GM19455 (cell line): Measurements from ENCODE around the gene RNGTT.
"Not testable (repeated sequence)": the region's sequence is repeated elsewhere in the genome, so short reads cannot be mapped to it uniquely, and the experiment has no call there.

Experiments
- ATAC-seq: cut with Tn5 transposase; IDR thresholded peaks from one replicate; pipeline ENCODE4 v1.9.1; 2021; ENCODE audit not compliant: unreplicated experiment

Gene RNGTT

GRCh38 chr6:88914895-88915598 lies 48.4 kb downstream of the RNGTT start:
- ATAC-seq, result no peak

GRCh38 chr6:88914180-88914579 lies 49.2 kb downstream of the RNGTT start:
- no peak for ATAC-seq

DNA sequence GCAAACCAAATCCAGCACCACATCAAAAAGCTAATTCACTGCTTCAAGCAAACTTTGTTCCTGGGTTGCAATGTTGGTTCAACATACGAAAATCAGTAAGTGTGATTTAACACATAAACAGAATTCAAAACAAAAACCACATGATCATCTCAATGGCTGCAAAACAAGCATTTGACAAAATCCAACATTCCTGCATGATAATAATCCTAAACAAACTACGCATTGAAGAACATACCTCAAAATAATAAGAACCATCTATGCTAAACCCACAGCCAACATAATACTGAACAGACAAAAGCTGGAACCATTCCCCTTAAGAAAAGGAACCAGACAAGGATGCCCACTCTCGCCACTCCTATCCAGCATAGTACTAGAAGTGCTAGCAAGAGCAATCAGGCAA lies 49.9 kb downstream of the RNGTT start:
- ATAC-seq, result no peak

GRCh38 chr6:88910922-88911778 lies 52.3 kb downstream of the RNGTT start:
- no peak for ATAC-seq

DNA sequence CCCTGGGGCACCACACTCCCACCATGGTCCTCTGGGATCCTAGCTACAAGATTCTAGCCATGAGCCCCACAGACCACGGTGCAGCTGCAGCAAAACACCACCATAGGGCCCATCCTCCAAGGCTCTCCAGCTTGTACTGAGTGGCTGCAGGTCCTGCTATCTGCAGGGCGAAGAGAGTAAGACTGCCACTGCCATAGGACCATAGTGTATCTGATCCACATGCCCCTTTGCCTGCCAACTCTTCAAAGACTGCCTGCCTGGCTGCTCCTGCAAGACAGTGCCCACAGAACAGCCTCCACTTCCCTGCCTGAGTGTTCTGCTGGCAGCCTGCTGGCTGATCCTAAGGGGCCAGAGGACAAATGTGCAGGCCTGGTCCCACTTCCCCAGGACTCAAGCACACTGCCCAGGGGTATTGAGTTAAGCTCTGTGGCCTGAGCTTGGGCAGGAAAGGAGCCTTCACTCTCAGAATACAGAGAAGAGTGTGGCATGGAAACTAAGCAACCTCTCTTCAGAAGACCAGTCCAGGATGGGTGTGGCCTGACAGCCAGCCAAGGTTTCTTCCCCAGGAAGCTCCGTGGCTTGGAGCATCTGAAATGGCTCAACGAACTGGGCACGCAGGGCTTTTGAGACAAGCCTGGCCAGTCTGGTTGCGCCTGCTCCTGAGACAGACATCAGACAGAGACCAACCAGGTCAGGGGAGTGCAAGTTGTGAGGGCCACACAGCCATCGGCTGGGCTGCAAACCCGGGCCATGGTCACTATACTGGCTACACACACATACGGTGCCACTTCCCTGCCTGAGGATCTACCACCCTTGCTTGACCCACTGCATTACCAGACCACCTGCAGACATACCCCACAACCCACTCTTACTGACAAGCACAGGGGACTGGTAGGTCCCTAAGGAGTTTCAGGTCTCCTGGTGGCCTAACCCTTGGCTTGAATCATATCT lies 54.5 kb downstream of the RNGTT start:
- no peak for ATAC-seq

DNA sequence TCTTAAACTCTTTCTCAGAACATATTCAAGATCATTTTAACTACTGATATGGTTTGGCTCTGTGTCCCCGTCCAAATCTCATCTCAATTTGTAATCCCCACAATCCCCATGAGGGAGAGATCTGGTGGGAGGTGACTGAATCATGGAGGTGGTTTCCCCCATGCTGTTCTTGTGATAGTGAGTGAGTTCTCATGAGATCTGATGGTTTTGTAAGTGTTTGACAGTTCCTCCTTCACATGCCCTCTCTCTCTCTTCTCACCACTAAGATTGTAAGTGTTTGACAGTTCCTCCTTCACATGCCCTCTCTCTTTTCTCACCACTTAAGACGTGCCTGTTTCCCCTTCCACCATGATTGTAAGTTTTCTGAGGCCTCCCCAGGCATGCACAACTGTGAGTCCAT lies 56.3 kb downstream of the RNGTT start:
- ATAC-seq, result not testable (repeated sequence)

GRCh38 chr6:88899569-88900316 lies 63.7 kb downstream of the RNGTT start:
- ATAC-seq, result no peak

DNA sequence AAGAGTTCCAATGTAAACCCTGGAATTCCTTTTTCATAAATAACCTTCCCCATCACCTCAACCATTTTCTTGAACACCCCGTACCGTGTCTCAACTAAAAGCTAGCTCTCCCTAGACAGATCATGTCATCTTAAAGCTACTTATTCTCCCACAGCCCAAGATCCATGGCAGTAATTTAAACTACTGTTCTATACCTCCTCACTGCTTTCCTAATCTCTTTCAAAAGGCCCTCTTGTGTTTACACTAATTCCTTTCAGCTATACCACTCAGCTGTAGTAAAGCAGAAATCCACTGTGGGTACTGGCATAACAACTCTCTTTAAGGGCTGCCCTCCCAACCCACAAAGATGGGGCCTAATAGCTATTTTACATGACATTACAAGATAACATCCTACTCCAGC lies 67.5 kb downstream of the RNGTT start:
- ATAC-seq, result no peak

- no peak for ATAC-seq
Measured at GRCh38 chr6:88890860-88891845, 72.3 kb downstream of the RNGTT start.

GRCh38 chr6:88890394-88890793 lies 73.0 kb downstream of the RNGTT start:
- no peak for ATAC-seq

DNA sequence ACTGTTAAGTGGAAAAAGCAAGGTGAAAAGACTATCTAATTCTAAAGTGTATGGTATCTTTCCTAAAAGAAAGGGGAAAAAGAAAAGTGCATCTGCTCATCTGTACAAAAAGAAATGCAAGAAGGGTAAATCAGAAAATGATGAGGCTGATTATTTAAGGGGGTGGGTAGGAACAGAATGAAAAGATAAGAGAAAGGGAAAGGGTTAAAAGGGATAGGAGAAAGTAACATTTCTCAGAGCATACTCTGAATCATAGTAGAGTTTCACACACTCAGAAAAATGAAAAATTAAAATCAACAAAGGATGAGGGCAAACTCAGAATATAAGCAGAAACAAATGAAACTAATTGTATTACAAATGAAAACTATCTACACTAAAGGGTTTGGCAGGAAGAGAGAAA lies 79.1 kb downstream of the RNGTT start:
- ATAC-seq, result no peak

DNA sequence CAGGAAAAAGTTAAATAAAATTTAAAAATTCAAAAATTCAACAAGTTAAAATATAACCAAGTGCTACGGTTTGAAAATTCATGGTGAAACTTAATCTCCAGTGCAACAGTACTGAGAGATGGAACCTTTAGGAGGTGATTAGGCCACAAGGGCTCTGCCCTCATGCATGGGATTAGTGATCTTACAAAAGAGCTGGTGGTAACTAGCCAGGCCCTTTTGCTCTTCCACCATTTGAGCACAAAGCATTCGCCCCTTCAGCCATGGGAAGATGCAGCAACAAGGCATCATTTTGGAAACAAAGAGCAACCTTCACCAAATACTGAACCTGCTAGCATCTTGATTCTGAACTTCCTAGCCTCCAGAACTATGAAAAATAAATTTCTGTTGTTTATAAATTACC lies 80.9 kb downstream of the RNGTT start:
- ATAC-seq, result no peak

DNA sequence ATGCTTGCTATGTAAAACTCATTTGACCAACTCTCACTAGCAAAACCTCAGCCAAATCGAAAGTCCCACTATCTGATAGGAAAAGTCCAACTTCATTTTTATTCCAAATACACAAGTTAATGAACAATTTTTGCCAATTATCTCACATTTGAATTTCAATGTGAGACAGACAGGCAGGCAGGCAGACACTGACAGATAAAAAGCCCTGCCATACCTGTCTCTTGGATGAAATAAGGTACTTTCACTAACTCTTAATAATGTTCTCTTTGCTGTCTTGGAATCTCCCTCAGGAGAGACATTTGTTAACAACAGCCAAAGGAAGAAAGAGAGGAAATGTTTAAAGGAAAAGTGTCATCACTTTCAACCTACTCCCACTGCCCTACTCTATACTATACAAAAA lies 82.0 kb downstream of the RNGTT start:
- no peak for ATAC-seq

GRCh38 chr6:88880021-88880420 lies 83.4 kb downstream of the RNGTT start:
- ATAC-seq, result no peak

- no peak for ATAC-seq
Measured at GRCh38 chr6:88877893-88878292, 85.5 kb downstream of the RNGTT start.

- no peak for ATAC-seq
Measured at GRCh38 chr6:88872962-88873361, 90.5 kb downstream of the RNGTT start.

DNA sequence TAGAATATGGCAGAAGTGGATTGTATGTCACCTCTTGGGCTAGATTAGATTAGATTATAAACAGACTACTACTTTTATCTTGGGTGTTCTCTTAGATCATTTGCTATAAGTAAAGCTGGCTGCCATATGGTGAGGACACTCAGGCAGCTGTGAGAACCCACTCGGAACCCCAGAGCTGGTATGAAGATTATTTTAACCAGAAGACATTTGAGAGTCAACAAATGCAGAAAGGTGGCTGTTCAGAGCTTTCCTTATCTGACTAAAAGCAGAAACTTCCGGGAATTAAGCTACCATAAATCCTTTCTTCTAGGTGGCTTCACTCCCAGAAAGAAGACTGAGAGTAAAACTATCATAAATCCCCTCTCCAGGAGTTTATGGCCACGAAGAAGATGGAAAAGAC lies 91.9 kb downstream of the RNGTT start:
- no peak for ATAC-seq

DNA sequence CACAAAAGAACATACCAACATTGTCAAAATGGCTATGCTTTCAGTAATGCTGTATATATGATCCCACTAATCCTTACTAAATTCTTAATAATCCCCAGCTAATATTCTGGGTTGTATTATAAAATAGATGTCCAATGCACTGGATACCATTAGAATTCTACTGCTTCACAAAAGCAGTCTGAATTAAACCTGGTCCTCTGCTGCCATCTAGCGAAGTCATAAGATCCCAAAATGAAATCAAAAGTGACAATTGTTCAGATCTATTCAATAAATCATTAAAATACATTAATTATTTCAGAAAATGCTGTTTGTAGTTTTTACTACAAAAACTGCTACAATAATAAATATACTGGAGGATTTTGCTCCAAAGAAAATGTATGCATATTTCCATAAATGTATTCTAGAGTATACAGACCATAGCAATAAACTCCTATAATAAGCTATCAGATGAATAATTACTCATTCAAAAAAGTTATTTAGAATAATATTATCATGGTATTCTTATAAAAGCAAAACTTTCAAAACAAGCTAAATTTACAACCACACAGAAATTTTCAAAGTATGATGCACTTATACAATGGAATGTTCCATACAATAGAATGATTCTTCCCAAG lies 92.6 kb downstream of the RNGTT start:
- ATAC-seq, result no peak
